Thyroid gland (tissue), 4 donors: ENCODE results near the gene SFTPA2.

Experiments used
- CTCF ChIP-seq, 6 experiments: fragments of 200-600 bp in 3 of 6; fragments of 450-650 bp in 3 of 6; sonication (generic) in 3 of 6; IDR thresholded peaks; one replicate each; pipeline ENCODE4 v1.5.1; 2016 to 2019; ENCODE audit warnings: antibody characterized with exemption in 6 of 6, mild to moderate bottlenecking in 2 of 6, inconsistent platforms in 1 of 6, moderate library complexity in 1 of 6
- POLR2A ChIP-seq, 2 donors: fragments of 450-650 bp; IDR thresholded peaks; one replicate each; pipeline ENCODE4 v1.6.1; 2017; ENCODE audit warnings: antibody characterized with exemption in 2 of 2, mild to moderate bottlenecking in 2 of 2, moderate library complexity in 1 of 2

DNA sequence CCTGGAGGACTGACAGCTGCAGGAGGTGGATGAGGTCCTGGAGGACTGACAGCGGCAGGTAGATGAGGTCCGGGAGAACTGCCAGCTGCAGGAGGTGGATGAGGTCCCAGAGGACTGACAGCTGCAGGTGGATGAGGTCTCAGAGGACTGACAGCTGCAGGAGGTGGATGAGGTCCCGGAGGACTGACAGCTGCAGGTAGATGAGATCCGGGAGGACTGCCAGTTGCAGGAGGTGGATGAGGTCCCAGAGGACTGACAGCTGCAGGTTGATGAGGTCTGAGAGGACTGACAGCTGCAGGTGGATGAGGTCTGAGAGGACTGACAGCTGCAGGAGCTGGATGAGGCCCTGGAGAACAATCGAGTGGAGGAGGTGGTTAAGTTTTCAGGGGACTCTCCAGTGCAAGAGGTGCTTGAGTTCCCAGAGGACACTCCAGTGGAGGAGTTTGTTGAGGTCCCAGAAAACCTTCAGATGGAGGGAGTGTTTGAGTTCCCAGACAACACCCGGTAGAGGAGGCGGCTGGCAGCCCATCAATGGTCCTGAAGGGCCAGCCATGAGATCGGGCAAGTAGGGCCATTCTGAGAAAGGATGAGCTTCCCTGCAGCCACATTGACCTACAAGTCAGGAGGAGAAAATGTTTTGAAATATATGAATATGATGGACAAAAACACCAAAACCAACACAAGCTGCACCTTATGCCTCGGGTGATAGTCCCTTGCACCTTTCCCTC, 52.6 kb downstream of the SFTPA2 start:
- TF ChIP-seq CTCF (IDR thresholded peaks at IDR 0.05) = no peak
- no peak for TF ChIP-seq POLR2A (IDR thresholded peaks at IDR 0.05)
